Endometrium (tissue), 2 donors: ENCODE measurements around the gene OR8B8.
"Not testable (repeated sequence)": the region's sequence is repeated elsewhere in the genome, so short reads cannot be mapped to it uniquely, and the experiment has no call there.

Experiments
- FAIRE-seq: peaks from 2 replicates; lab custom pipeline; 2012; peaks lifted over from hg19 to GRCh38; lab: Jason Lieb, UNC
- donor health status: control.
- donor health status: control.

Gene OR8B8

DNA sequence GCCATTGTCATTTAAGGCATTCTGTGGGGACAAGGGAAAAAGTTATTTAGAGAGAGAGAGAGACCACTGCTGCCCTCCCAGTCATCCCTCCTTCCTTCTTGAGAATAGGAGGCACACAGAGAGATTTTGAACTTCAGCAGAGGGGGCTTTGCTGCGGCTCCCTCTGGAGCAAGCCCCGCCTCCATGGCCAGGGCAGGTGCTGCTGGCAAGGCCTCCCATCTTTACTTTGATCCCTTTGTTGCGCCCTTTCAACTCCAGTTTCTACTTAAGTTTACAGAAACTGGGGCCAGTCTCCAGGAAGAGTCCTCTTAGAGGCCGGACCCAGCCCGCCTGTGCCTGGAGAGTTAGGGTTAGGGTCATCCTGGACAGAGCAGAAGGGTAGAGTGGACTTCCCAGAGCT is 4.4 kb downstream of the OR8B8 start:
- no peak for FAIRE-seq

- FAIRE-seq = no peak
Observed at GRCh38 chr11:124440608-124441007, 4.9 kb downstream of the OR8B8 start.

DNA sequence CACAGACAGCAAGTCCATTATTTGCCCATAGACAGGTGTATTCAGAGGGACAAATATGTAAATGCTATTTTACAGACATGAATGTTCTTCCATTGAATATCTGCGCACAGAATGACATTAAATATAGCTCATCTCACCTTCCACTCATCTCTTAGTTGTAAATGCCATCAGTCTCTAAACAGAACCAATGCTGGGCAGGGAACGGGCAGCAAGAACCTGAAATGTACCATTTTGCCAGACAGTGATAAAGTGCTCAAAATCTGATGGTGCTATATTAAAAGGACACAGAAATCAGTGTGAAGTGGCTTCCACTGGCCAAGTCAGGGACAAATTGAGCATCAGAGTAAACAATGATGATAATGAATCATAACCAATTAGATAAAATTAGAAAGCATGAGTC is 10.8 kb downstream of the OR8B8 start:
- FAIRE-seq = no peak

- no peak for FAIRE-seq
Observed at GRCh38 chr11:124429599-124429998, 15.9 kb downstream of the OR8B8 start.

- FAIRE-seq = no peak
Observed at GRCh38 chr11:124424384-124424921, 21.0 kb downstream of the OR8B8 start, which contains the start of gene OR8B4. OR8B4 (minus strand) TSS chr11:124424871; CDS start chr11:124424871, 0 bp downstream.

DNA sequence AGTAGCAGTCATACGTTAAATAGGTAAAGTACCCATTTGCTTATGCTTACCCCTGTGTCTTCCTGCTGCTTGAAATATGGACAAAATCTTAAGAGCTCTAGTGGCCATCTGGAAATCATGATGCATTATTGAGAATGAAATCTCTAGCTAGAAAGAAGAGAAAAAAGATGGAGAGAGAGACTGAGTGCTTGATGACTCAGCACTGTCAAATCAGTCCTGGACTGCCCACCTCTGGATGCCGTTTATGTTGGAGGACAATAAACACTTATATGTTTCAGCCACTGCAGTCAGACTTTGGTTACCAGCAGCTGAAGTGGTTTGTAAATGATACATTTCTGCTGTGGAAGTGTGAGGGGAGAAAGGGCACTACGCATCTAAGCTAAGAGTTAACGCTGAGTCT is 24.5 kb downstream of the OR8B8 start:
- no peak for FAIRE-seq

GRCh38 chr11:124415356-124415923 is 30.1 kb downstream of the OR8B8 start:
- FAIRE-seq = peak; percentile 77

GRCh38 chr11:124409906-124410305 is 35.6 kb downstream of the OR8B8 start:
- no peak for FAIRE-seq

GRCh38 chr11:124405581-124405980 is 39.9 kb downstream of the OR8B8 start:
- no peak for FAIRE-seq

DNA sequence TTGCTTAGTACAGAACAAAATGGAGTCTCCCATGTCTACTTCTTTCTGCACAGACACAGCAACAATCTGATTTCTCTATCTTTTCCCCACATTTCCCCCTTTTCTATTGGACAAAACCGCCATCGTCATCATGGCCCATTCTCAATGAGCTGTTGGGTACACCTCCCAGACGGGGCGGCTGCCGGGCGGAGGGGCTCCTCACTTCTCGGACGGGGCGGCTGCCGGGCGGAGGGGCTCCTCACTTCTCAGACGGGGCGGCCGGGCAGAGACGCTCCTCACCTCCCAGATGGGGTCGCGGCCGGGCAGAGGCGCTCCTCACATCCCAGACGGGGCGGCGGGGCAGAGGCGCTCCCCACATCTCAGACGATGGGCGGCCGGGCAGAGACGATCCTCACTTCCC is 42.3 kb downstream of the OR8B8 start:
- not testable (repeated sequence) for FAIRE-seq

DNA sequence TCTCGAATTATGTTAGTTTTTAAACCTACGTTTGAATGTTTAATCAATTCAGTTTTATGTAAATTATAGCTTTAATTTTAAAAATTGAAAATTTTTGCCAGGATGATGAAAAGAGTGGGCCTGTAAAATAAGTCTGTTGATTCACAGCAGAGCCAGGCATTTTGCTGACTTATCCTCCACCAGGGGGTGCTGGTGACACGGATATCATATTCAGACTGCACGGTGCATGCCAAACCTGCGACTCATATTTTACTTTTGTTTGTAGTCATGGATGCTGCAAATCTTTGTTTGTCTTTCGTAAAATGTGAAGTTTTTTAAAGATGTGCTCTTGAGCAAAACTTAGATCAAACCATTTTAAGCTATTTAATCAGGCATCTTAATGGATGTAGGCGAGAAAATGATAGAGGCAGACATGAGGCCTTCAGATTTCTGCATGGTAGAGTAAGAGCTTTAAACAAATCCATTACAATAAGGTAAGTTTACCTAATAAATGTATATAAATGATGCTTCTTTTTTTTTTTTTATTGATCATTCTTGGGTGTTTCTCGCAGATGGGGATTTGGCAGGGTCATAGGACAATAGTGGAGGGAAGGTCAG is 43.1 kb downstream of the OR8B8 start:
- FAIRE-seq = peak; percentile 8

GRCh38 chr11:124398924-124399323 is 46.6 kb downstream of the OR8B8 start, which contains the start of gene OR8B3:
OR8B3 (minus strand) TSS chr11:124399024; CDS start chr11:124397351, 1,673 bp downstream.
- no peak for FAIRE-seq

DNA sequence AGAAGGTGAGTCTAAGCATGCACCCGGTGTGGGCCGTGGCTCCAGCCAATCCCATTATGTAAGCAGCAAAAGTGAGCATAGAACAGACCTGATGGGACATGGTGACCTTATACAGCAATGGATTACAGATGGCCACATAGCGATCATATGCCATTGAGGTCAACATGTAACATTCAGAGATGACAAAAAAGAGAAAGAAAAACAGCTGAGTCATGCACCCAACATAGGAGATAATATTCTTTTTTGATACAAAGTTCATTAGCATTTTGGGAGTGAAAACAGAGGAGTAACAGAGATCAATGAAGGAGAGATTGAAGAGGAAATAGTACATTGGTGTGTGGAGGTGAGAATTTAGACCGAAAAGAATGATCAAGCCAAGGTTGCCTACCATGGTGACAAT is 48.6 kb downstream of the OR8B8 start:
- not testable (repeated sequence) for FAIRE-seq

- no peak for FAIRE-seq
Observed at GRCh38 chr11:124394408-124394807, 51.1 kb downstream of the OR8B8 start.
